ENCODE measurements around the gene CXCL9.

Gene CXCL9

DNA sequence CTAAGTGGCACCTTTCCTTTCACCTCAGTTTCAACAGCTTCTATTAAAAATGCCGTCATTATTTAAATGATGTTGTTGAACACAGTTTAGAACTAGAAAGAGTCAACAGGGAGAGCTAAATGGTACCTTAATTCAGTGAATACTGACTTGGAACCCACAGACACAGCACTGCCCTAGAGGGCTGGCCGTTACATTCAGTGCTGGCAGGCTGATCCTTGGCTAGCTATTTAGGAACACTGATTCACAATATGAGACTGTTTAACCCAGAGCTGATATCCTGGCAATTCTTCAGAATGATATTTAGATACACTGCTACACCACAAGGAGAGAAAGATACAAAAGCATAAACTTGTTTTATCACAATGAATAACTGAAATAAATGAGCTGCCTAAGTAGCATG lies 53.8 kb downstream of the CXCL9 start:
- DNase-seq, result no peak

All from NCI-H1436 treated with DMSO at 0.1 percent for 48 hours (cell line).